Measurements from ENCODE around the gene ADD2.

The ADD2 gene

DNA sequence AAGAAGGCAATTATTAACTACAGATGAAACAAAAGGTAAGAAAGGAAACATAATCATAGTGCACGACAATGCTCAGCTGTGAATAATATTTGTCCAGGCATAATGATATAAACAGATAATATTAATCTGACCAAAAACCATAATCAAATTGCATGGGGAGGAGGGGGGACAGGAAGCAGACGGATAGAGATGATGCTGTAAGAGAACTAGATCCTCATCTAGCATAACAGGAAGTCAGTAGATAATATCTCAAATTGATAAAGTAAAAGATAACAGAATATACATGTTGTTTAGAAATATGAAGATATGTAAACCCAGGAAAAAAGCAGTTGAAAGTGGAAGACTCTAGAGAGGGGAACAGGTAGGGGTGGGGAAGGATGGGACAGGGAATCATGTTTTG is 129.4 kb downstream of the ADD2 start:
- TF ChIP-seq EZH2phosphoT487 (IDR thresholded peaks at IDR 0.05; ENCODE audit: borderline replicate concordance, low read length): no peak
- TF ChIP-seq, protein P1, sequence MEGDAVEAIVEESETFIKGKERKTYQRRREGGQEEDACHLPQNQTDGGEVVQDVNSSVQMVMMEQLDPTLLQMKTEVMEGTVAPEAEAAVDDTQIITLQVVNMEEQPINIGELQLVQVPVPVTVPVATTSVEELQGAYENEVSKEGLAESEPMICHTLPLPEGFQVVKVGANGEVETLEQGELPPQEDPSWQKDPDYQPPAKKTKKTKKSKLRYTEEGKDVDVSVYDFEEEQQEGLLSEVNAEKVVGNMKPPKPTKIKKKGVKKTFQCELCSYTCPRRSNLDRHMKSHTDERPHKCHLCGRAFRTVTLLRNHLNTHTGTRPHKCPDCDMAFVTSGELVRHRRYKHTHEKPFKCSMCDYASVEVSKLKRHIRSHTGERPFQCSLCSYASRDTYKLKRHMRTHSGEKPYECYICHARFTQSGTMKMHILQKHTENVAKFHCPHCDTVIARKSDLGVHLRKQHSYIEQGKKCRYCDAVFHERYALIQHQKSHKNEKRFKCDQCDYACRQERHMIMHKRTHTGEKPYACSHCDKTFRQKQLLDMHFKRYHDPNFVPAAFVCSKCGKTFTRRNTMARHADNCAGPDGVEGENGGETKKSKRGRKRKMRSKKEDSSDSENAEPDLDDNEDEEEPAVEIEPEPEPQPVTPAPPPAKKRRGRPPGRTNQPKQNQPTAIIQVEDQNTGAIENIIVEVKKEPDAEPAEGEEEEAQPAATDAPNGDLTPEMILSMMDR (IDR thresholded peaks at IDR 0.05; ENCODE audit: low read depth, low read length, poor library complexity, severe bottlenecking): no peak
- Histone ChIP-seq H3K9me2 (replicated peaks; ENCODE audit: control insufficient read depth, low read length) (no peaks in the 10 kb centered on the region), H3F3A (ENCODE audit: control insufficient read depth, insufficient read depth) (no peaks in the 10 kb centered on the region), H3K9me3 (ENCODE audit: control insufficient read depth, insufficient read depth, low read length) (no peaks in the 10 kb centered on the region), H3K27me3 (ENCODE audit: control insufficient read depth, low read length) (peaks cover 15% of the 10 kb centered on the region), H3K79me2 (ENCODE audit: control insufficient read depth, low read length) (no peaks in the 10 kb centered on the region), H3K36me3 (ENCODE audit: control insufficient read depth, low read length) (no peaks in the 10 kb centered on the region), H3K4me1 (ENCODE audit: control insufficient read depth, low read length) (no peaks in the 10 kb centered on the region), H4K20me1 (ENCODE audit: control insufficient read depth, insufficient read depth, low read depth, low read length) (no peaks in the 10 kb centered on the region), H3K4me3 (ENCODE audit: low read length) (no peak overlapping the region), H3K4me2 (ENCODE audit: low read length) (no peak overlapping the region), H3K27ac (ENCODE audit: low read depth, low read length) (no peak overlapping the region)

DNA sequence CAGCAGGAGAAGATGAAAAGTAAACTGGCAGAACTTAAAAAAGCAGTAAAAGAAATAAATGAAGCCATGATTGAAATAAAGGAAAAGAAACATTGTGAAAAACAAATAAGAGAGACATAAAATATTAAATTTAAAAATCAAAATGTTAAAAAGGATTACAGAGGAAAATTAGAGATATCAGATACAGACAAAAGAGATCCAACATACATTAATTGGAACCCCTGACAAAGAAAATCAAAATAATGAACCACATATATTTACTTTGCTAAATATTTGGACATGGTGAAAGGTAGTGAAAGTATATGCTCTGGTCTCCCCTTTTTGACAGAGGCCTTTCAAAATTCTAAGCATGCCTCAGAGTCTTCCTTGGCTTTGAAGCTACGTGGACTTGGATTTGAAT is 134.5 kb downstream of the ADD2 start:
- no peaks in the 10 kb centered on the region for H3K9me3 ChIP-seq (ENCODE audit: control insufficient read depth, insufficient read depth, low read length)
- H3K79me2 ChIP-seq (ENCODE audit: control insufficient read depth, low read length): no peaks in the 10 kb centered on the region

DNA sequence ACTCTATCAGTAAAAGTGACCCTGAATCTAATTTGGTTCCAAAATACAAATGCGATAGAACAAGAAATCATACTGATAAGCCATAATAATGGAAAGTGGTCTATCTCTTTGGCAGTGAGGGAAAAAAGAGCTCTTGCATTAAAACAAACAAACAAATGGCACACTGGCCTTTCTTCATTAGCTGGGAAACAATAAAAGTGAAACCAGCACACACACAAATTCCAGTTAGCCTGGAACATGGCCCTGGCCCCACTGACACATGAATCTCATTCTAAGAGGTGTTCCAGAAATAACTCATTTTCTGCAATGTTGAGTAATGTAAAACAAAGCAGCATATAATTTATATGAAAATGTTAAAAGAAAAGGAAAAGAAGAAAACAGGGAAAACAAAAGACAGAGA is 135.0 kb downstream of the ADD2 start:
- TF ChIP-seq, protein P1 (IDR thresholded peaks at IDR 0.05; ENCODE audit: low read depth, low read length, poor library complexity, severe bottlenecking): no peak
- no peak for TF ChIP-seq EZH2phosphoT487 (IDR thresholded peaks at IDR 0.05; ENCODE audit: borderline replicate concordance, low read length)
- Histone ChIP-seq H3K27ac (ENCODE audit: low read depth, low read length) (no peak overlapping the region), H3K9me2 (replicated peaks; ENCODE audit: control insufficient read depth, low read length) (no peaks in the 10 kb centered on the region), H3K4me1 (ENCODE audit: control insufficient read depth, low read length) (no peaks in the 10 kb centered on the region), H3K4me3 (ENCODE audit: low read length) (no peak overlapping the region), H3K27me3 (ENCODE audit: control insufficient read depth, low read length) (peaks cover 13% of the 10 kb centered on the region), H3K36me3 (ENCODE audit: control insufficient read depth, low read length) (no peaks in the 10 kb centered on the region), H3K9me3 (ENCODE audit: control insufficient read depth, insufficient read depth, low read length) (no peaks in the 10 kb centered on the region), H4K20me1 (ENCODE audit: control insufficient read depth, insufficient read depth, low read depth, low read length) (no peaks in the 10 kb centered on the region), H3K4me2 (ENCODE audit: low read length) (no peak overlapping the region), H3K79me2 (ENCODE audit: control insufficient read depth, low read length) (no peaks in the 10 kb centered on the region), H3F3A (ENCODE audit: control insufficient read depth, insufficient read depth) (no peaks in the 10 kb centered on the region)

More for the DNA sequence above, 134.5 kb downstream of the ADD2 start:
- H3K36me3 ChIP-seq (ENCODE audit: control insufficient read depth, low read length): no peaks in the 10 kb centered on the region
- no peak overlapping the region for H3K27ac ChIP-seq (ENCODE audit: low read depth, low read length)
- no peak for TF ChIP-seq EZH2phosphoT487 (IDR thresholded peaks at IDR 0.05; ENCODE audit: borderline replicate concordance, low read length)
- TF ChIP-seq, protein P1 (IDR thresholded peaks at IDR 0.05; ENCODE audit: low read depth, low read length, poor library complexity, severe bottlenecking): no peak
- H3F3A ChIP-seq (ENCODE audit: control insufficient read depth, insufficient read depth): no peaks in the 10 kb centered on the region
- no peak overlapping the region for H3K4me2 ChIP-seq (ENCODE audit: low read length)
- no peaks in the 10 kb centered on the region for H3K9me2 ChIP-seq (replicated peaks; ENCODE audit: control insufficient read depth, low read length)
- H3K4me1 ChIP-seq (ENCODE audit: control insufficient read depth, low read length): no peaks in the 10 kb centered on the region
- peaks cover 13% of the 10 kb centered on the region for H3K27me3 ChIP-seq (ENCODE audit: control insufficient read depth, low read length)
- no peak overlapping the region for H3K4me3 ChIP-seq (ENCODE audit: low read length)
- no peaks in the 10 kb centered on the region for H4K20me1 ChIP-seq (ENCODE audit: control insufficient read depth, insufficient read depth, low read depth, low read length)

DNA sequence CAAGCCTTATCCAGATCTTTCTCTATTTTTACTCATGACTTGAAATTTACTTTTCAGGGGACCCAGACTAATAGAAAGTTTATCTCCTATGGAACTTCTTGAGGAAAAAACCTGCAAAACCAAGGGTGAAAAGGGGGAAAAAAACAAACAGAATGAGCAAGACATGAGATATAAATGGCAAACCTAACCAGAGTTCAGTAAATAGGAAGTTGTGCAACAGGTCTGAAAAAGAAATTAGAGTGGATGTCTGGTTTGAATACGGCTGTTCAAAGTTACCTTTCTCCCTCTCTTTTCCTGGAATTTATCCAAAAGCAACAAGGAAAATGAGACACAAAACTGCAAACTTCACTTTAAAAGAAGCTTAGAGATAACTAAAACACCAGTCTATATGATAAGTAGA is 135.6 kb downstream of the ADD2 start:
- no peaks in the 10 kb centered on the region for H3K4me1 ChIP-seq (ENCODE audit: control insufficient read depth, low read length)
- no peaks in the 10 kb centered on the region for H3K9me3 ChIP-seq (ENCODE audit: control insufficient read depth, insufficient read depth, low read length)
- H3K79me2 ChIP-seq (ENCODE audit: control insufficient read depth, low read length): no peaks in the 10 kb centered on the region
- H3F3A ChIP-seq (ENCODE audit: control insufficient read depth, insufficient read depth): no peaks in the 10 kb centered on the region
- H3K36me3 ChIP-seq (ENCODE audit: control insufficient read depth, low read length): no peaks in the 10 kb centered on the region
- H3K9me2 ChIP-seq (replicated peaks; ENCODE audit: control insufficient read depth, low read length): no peaks in the 10 kb centered on the region
- TF ChIP-seq, protein P1 (IDR thresholded peaks at IDR 0.05; ENCODE audit: low read depth, low read length, poor library complexity, severe bottlenecking): no peak
- TF ChIP-seq EZH2phosphoT487 (IDR thresholded peaks at IDR 0.05; ENCODE audit: borderline replicate concordance, low read length): no peak
- H4K20me1 ChIP-seq (ENCODE audit: control insufficient read depth, insufficient read depth, low read depth, low read length): no peaks in the 10 kb centered on the region
- H3K27ac ChIP-seq (ENCODE audit: low read depth, low read length): no peak overlapping the region
- no peak overlapping the region for H3K4me3 ChIP-seq (ENCODE audit: low read length)
- peaks cover 13% of the 10 kb centered on the region for H3K27me3 ChIP-seq (ENCODE audit: control insufficient read depth, low read length)
- no peak overlapping the region for H3K4me2 ChIP-seq (ENCODE audit: low read length)

All from DOHH2 (cell line).